Renal cortical epithelial cell (primary cell): Measurements from ENCODE around the gene TRIM3. TPM values are rescaled to one million over a fixed set of nuclear protein-coding genes. Genes with fewer than 3 reads are reported as not detected.
A peak's percentile ranks its signal among the peaks of the same experiment; 100 is the strongest.
"Not testable (repeated sequence)": the region's sequence is repeated elsewhere in the genome, so short reads cannot be mapped to it uniquely, and the experiment has no call there.

Source experiments
- DNase-seq: peaks from one replicate; pipeline ENCODE4 v3.0.0-alpha.2; 2011; ENCODE audit warnings: low read depth
- total RNA-seq: library from RNA; depleted of rRNA; stranded (reverse); fragments of >200 nt; gene quantifications from 2 replicates; pipeline ENCODE4 v1.2.3, GENCODE V29; 2014

TRIM3 gene
- 5.6 and 16.5 TPM in 2 replicates for total RNA-seq

GRCh38 chr11:6473451-6474412 is at the start of gene TRIM3:
Gene TRIM3 (minus strand): TSS chr11:6473941. CDS start chr11:6465695, 8,246 bp downstream.
- peak; percentile 54 for DNase-seq

- peak; percentile 54 for DNase-seq
These were observed 49.5 kb upstream of the TRIM3 start for GRCh38 chr11:6523253-6523652.

- DNase-seq, result not testable (repeated sequence)
These were observed 48.2 kb upstream of the TRIM3 start for GRCh38 chr11:6521946-6522345.

GRCh38 chr11:6520265-6520664 is 46.5 kb upstream of the TRIM3 start:
- no peak for DNase-seq

GRCh38 chr11:6516865-6517264 is 43.1 kb upstream of the TRIM3 start:
- no peak for DNase-seq

- peak; percentile 85 for DNase-seq
These were observed 32.0 kb upstream of the TRIM3 start for GRCh38 chr11:6505577-6506240.

GRCh38 chr11:6504166-6504565 is 30.4 kb upstream of the TRIM3 start:
- no peak for DNase-seq

GRCh38 chr11:6502382-6502781 is 28.6 kb upstream of the TRIM3 start:
- DNase-seq, result no peak

- no peak for DNase-seq
These were observed 24.8 kb upstream of the TRIM3 start for GRCh38 chr11:6498544-6498943.

GRCh38 chr11:6498121-6498520 is 24.4 kb upstream of the TRIM3 start:
- DNase-seq, result no peak

GRCh38 chr11:6497069-6497839 is 23.5 kb upstream of the TRIM3 start, which contains the start of gene DNHD1:
Gene DNHD1 (plus strand): TSS chr11:6497280. CDS start chr11:6498216, 936 bp downstream.
- DNase-seq, result no peak

- no peak for DNase-seq
These were observed 15.6 kb upstream of the TRIM3 start for GRCh38 chr11:6489306-6489705.

GRCh38 chr11:6488821-6489220 is 15.1 kb upstream of the TRIM3 start:
- DNase-seq, result no peak

- no peak for DNase-seq
These were observed 14.6 kb upstream of the TRIM3 start for GRCh38 chr11:6488342-6488741.

GRCh38 chr11:6486938-6487337 is 13.2 kb upstream of the TRIM3 start:
- no peak for DNase-seq

- DNase-seq, result no peak
These were observed 12.5 kb upstream of the TRIM3 start for GRCh38 chr11:6486256-6486655.

GRCh38 chr11:6485661-6486060 is 11.9 kb upstream of the TRIM3 start:
- DNase-seq, result no peak

- DNase-seq, result no peak
These were observed 9.3 kb upstream of the TRIM3 start for GRCh38 chr11:6483015-6483414.

GRCh38 chr11:6482441-6482840 is 8.7 kb upstream of the TRIM3 start:
- DNase-seq, result no peak

GRCh38 chr11:6481924-6482275 is 8.2 kb upstream of the TRIM3 start:
- DNase-seq, result no peak

- DNase-seq, result peak; percentile 95
These were observed 7.5 kb upstream of the TRIM3 start, which contains the start of the genes ARFIP2 and TIMM10B for GRCh38 chr11:6481012-6481923. Gene ARFIP2 (minus strand): TSS chr11:6481331. CDS start chr11:6480421, 910 bp downstream. Gene TIMM10B (plus strand): TSS chr11:6481501. CDS start chr11:6481517, 16 bp downstream.
